HEK293 (cell line): ENCODE measurements around the gene PLEKHA6.
"Not testable (repeated sequence)": the region's sequence is repeated elsewhere in the genome, so short reads cannot be mapped to it uniquely, and the experiment has no call there.

Experiments
- CTCF ChIA-PET: fragments of 350-600 bp; formaldehyde crosslinking; extraction: SDS; loops from one replicate; lab custom pipeline; 2021; ENCODE audit warnings: antibody characterized with exemption; lab: Yijun Ruan, JAX
- POLR2A ChIA-PET: fragments of 300-600 bp; formaldehyde crosslinking; extraction: SDS; loops from one replicate; lab custom pipeline; 2020; ENCODE audit warnings: antibody characterized with exemption, inconsistent platforms; lab: Yijun Ruan, JAX
- H3K27ac ChIP-seq: fragments of 200-500 bp; sonication (Bioruptor generic); 2 replicates; pipeline ENCODE4 v1.5.1; 2014; ENCODE audit warnings: low read depth, low read length, control low read depth, inconsistent platforms; ENCODE audit errors: extremely low read depth
- H3K36me3 ChIP-seq, 2 experiments: fragments of 200-500 bp in 1 of 2; sonication (Bioruptor generic) in 1 of 2; 1 replicate in 1 of 2; 2 replicates in 1 of 2; pipeline ENCODE4 v1.5.1; 2014 to 2017; ENCODE audit warnings: inconsistent platforms in 2 of 2, low read length in 2 of 2; ENCODE audit not compliant: control insufficient read depth in 2 of 2, insufficient read depth in 1 of 2
- H3K4me1 ChIP-seq: fragments of 200-500 bp; sonication (Bioruptor generic); 2 replicates; pipeline ENCODE4 v1.5.1; 2014; ENCODE audit warnings: mild to moderate bottlenecking, low read length, inconsistent platforms; ENCODE audit not compliant: control insufficient read depth, insufficient read depth
- H3K4me3 ChIP-seq: 2 replicates; pipeline ENCODE4 v1.5.1; 2011; ENCODE audit warnings: low read depth, mild to moderate bottlenecking, control low read depth, low read length, moderate library complexity
- H3K9me3 ChIP-seq: fragments of 200-500 bp; sonication (Bioruptor generic); 2 replicates; pipeline ENCODE4 v1.5.1; 2014; ENCODE audit warnings: low read depth, low read length, inconsistent platforms; ENCODE audit not compliant: control insufficient read depth, insufficient read depth
- YY2 ChIP-seq: fragments of 450-650 bp; formaldehyde crosslinking; IDR thresholded peaks from 2 replicates; pipeline ENCODE4 v1.5.1; 2016; ENCODE audit warnings: missing biosample characterization, missing genetic modification characterization
- ZFHX2 ChIP-seq: fragments of 450-650 bp; formaldehyde crosslinking; conservative IDR thresholded peaks from 2 replicates; pipeline ENCODE4 v1.5.1; 2016; ENCODE audit warnings: missing biosample characterization, missing genetic modification characterization
- ZNF146 ChIP-seq: fragments of 450-650 bp; formaldehyde crosslinking; IDR thresholded peaks from 2 replicates; pipeline ENCODE4 v1.5.1; 2016; ENCODE audit warnings: missing biosample characterization, missing genetic modification characterization
- ZNF157 ChIP-seq: fragments of 450-650 bp; formaldehyde crosslinking; IDR thresholded peaks from 2 replicates; pipeline ENCODE4 v1.5.1; 2016; ENCODE audit warnings: missing biosample characterization, missing genetic modification characterization
- ZNF2 ChIP-seq: fragments of 450-650 bp; formaldehyde crosslinking; IDR thresholded peaks from 2 replicates; pipeline ENCODE4 v1.5.1; 2016; ENCODE audit warnings: missing biosample characterization, missing genetic modification characterization
- ZNF292 ChIP-seq: fragments of 450-650 bp; formaldehyde crosslinking; IDR thresholded peaks from 2 replicates; pipeline ENCODE4 v1.5.1; 2016; ENCODE audit warnings: low read depth, missing biosample characterization, missing genetic modification characterization, borderline replicate concordance
- ZNF433 ChIP-seq: fragments of 450-650 bp; formaldehyde crosslinking; IDR thresholded peaks from 2 replicates; pipeline ENCODE4 v1.5.1; 2016; ENCODE audit warnings: missing biosample characterization, missing genetic modification characterization, low read depth
- ZNF571 ChIP-seq: fragments of 450-650 bp; formaldehyde crosslinking; IDR thresholded peaks from 2 replicates; pipeline ENCODE4 v1.5.0; 2017; ENCODE audit warnings: missing biosample characterization, missing genetic modification characterization
- ZNF664 ChIP-seq: fragments of 450-650 bp; formaldehyde crosslinking; IDR thresholded peaks from 2 replicates; pipeline ENCODE4 v1.5.1; 2016; ENCODE audit warnings: missing biosample characterization, missing genetic modification characterization
- ZNF768 ChIP-seq: fragments of 450-650 bp; formaldehyde crosslinking; IDR thresholded peaks from 2 replicates; pipeline ENCODE4 v1.5.1; 2018; ENCODE audit warnings: missing biosample characterization, mild to moderate bottlenecking, missing genetic modification characterization
- TF ChIP-seq, protein P1 (sequence below): fragments of 450-650 bp; formaldehyde crosslinking; optimal IDR thresholded peaks from 2 replicates; pipeline ENCODE3; 2016; ENCODE audit warnings: missing biosample characterization, mild to moderate bottlenecking, missing genetic modification characterization
- TF ChIP-seq, protein P2 (sequence below): fragments of 450-650 bp; formaldehyde crosslinking; IDR thresholded peaks from 2 replicates; pipeline ENCODE4 v1.5.1; 2016; ENCODE audit warnings: missing biosample characterization, missing genetic modification characterization
- TF ChIP-seq, protein P3 (sequence below): fragments of 450-650 bp; formaldehyde crosslinking; IDR thresholded peaks from 2 replicates; pipeline ENCODE4 v1.5.1; 2016; ENCODE audit warnings: missing biosample characterization, missing genetic modification characterization
- TF ChIP-seq, protein P4 (sequence below): fragments of 450-650 bp; formaldehyde crosslinking; IDR thresholded peaks from 2 replicates; pipeline ENCODE4; 2016; ENCODE audit warnings: missing biosample characterization, missing genetic modification characterization

The PLEKHA6 gene

DNA sequence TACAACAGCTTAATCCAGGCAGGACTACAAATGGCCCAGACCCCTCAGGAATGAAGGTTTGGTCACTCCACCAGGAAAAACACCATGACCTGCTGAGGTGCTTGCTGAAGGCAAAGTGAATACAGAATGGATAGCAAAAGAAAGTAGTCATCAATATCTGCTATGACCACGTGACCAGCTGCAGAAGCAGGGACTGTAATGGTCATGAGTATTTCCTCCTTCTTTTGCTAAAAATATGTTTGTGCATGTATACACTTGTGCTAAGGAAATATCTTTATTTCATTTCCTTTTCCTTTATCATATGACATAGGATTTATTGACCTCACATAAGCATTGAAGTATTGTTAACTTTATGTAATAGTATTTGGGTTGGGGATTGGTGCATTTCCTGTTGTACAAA lies 119.5 kb downstream of the PLEKHA6 start:
- no peaks in the 10 kb centered on the region for H3K9me3 ChIP-seq
- CTCF ChIA-PET, result interaction anchor here (0.6 to 1.1 kb wide), 3 partner anchors 18 to 1129 kb away, joined by 3 read pairs; no protein-coding TSS in a partner anchor
- no peak for TF ChIP-seq ZNF571 (tag by site-specific recombination)
- TF ChIP-seq ZFHX2 (tag by site-specific recombination), result no peak
- no peak for TF ChIP-seq ZNF2 (tag by site-specific recombination)
- TF ChIP-seq YY2 (tag by site-specific recombination), result no peak
- TF ChIP-seq, protein P1, sequence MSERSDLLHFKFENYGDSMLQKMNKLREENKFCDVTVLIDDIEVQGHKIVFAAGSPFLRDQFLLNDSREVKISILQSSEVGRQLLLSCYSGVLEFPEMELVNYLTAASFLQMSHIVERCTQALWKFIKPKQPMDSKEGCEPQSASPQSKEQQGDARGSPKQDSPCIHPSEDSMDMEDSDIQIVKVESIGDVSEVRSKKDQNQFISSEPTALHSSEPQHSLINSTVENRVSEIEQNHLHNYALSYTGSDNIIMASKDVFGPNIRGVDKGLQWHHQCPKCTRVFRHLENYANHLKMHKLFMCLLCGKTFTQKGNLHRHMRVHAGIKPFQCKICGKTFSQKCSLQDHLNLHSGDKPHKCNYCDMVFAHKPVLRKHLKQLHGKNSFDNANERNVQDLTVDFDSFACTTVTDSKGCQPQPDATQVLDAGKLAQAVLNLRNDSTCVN (tag by site-specific recombination), result no peak
- TF ChIP-seq, all 188 proteins: peak for 0
- H3K4me1 ChIP-seq, result no peaks in the 10 kb centered on the region
- H3K27ac ChIP-seq, result no peak overlapping the region
- no peak overlapping the region for H3K4me3 ChIP-seq
- POLR2A ChIA-PET, result no interaction called here
- no peaks in the 10 kb centered on the region for H3K36me3 ChIP-seq

DNA sequence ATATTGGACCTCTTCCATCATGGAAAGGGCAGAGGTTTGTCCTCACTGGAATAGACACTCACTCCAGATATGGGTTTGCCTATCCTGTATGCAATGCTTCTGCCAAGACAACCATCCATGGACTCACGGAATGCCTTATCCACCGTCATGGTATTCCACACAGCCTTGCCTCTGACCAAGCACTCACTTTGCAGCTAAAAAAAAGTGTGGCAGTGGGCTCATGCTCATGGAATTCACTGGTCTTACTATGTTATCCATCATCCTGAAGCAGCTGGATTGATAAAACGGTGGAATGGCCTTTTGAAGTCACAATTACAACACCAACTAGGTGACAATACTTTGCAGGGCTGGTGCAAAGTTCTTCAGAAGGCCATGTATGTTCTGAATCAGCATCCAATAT lies 120.3 kb downstream of the PLEKHA6 start:
- CTCF ChIA-PET, H3K36me3 ChIP-seq, H3K4me1 ChIP-seq, POLR2A ChIA-PET, H3K4me3 ChIP-seq, H3K27ac ChIP-seq, H3K9me3 ChIP-seq: not testable (repeated sequence)

DNA sequence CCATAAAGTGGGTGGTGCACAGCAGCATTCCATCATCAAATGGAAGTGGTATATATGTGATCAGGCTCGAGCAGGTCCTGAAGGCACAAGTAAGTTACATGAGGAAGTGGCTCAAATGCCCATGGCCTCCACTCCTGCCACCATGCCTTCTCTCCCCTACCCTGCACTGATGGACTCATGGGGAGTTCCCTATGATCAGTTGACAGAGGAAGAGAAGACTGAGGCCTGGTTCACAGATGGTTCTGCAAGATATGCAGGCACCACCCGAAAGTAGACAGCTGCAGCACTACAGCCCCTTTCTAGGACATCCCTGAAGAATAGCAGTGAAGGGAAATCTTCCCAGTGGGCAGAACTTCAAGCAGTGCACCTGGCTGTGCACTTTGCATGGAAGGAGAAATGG lies 121.2 kb downstream of the PLEKHA6 start:
- H3K4me3 ChIP-seq, POLR2A ChIA-PET, CTCF ChIA-PET: not testable (repeated sequence)

DNA sequence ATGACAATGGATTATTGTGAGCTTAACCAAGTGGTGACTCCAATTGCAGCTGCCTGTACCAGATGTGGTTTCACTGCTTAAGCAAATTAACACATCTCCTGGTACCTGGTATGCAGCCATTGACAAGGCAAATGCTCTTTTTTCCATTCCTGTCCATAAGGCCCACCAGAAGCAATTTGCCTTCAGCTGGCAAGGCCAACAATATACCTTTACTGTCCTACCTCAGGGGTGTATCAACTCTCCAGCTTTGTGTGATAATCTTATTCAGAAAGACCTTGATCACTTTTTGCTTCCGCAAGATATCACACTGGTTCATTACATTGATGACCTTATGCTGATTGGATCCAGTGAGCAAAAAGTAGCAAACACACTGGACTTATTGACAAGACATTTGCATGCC lies 122.2 kb downstream of the PLEKHA6 start:
- H3K27ac ChIP-seq, H3K36me3 ChIP-seq, H3K4me3 ChIP-seq, H3K9me3 ChIP-seq, POLR2A ChIA-PET, H3K4me1 ChIP-seq: not testable (repeated sequence)
- peak; percentile 91 for TF ChIP-seq ZNF157 (tag by site-specific recombination)
- CTCF ChIA-PET, result interaction anchor here (1.7 kb wide), 1 partner anchor 30 kb away, joined by 6 read pairs; no protein-coding TSS in a partner anchor

More for the DNA sequence above, 121.2 kb downstream of the PLEKHA6 start:
- not testable (repeated sequence) for H3K36me3 ChIP-seq, H3K27ac ChIP-seq, H3K9me3 ChIP-seq, H3K4me1 ChIP-seq

DNA sequence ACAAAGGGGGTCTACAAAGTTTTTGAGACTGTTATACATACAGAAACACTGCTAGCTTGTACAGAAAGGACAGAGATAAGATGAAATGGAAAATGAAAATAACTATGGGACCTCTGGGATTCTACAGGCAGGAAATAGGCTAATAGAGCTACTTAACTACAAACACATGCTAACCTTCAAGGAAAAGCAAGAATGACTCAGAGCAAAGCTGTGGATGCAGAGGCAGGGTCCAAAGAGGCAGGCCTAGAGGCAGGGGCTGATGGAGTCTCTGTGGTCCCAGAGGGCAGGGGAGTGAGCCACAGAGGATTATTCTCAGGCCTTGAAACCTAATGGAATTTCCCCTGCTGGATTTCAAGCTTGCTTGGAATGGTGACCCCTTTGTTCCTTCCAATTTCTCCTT lies 127.2 kb downstream of the PLEKHA6 start:
- no peak overlapping the region for H3K27ac ChIP-seq
- POLR2A ChIA-PET, result no interaction called here
- no peaks in the 10 kb centered on the region for H3K4me1 ChIP-seq
- no peak overlapping the region for H3K4me3 ChIP-seq
- no peaks in the 10 kb centered on the region for H3K9me3 ChIP-seq
- CTCF ChIA-PET, result interaction anchor here (0.7 to 4.1 kb wide), 4 partner anchors 19 to 72 kb away, joined by 3 to 19 read pairs (median 4); partner anchors contain the start of gene GOLT1A
- peaks cover 0 to 6% of the 10 kb centered on the region in 2 experiments; a peak in 2 of 3 replicates for H3K36me3 ChIP-seq
- TF ChIP-seq ZNF664 (tag by site-specific recombination), result no peak
- TF ChIP-seq, protein P2, sequence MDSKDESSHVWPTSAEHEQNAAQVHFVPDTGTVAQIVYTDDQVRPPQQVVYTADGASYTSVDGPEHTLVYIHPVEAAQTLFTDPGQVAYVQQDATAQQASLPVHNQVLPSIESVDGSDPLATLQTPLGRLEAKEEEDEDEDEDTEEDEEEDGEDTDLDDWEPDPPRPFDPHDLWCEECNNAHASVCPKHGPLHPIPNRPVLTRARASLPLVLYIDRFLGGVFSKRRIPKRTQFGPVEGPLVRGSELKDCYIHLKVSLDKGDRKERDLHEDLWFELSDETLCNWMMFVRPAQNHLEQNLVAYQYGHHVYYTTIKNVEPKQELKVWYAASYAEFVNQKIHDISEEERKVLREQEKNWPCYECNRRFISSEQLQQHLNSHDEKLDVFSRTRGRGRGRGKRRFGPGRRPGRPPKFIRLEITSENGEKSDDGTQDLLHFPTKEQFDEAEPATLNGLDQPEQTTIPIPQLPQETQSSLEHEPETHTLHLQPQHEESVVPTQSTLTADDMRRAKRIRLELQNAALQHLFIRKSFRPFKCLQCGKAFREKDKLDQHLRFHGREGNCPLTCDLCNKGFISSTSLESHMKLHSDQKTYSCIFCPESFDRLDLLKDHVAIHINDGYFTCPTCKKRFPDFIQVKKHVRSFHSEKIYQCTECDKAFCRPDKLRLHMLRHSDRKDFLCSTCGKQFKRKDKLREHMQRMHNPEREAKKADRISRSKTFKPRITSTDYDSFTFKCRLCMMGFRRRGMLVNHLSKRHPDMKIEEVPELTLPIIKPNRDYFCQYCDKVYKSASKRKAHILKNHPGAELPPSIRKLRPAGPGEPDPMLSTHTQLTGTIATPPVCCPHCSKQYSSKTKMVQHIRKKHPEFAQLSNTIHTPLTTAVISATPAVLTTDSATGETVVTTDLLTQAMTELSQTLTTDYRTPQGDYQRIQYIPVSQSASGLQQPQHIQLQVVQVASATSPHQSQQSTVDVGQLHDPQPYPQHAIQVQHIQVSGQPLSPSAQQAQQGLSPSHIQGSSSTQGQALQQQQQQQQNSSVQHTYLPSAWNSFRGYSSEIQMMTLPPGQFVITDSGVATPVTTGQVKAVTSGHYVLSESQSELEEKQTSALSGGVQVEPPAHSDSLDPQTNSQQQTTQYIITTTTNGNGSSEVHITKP (tag by site-specific recombination), result no peak
- no peak for TF ChIP-seq ZNF768 (tag by site-specific recombination)
- TF ChIP-seq ZNF292 (tag by site-specific recombination), result no peak
- TF ChIP-seq, protein P3, sequence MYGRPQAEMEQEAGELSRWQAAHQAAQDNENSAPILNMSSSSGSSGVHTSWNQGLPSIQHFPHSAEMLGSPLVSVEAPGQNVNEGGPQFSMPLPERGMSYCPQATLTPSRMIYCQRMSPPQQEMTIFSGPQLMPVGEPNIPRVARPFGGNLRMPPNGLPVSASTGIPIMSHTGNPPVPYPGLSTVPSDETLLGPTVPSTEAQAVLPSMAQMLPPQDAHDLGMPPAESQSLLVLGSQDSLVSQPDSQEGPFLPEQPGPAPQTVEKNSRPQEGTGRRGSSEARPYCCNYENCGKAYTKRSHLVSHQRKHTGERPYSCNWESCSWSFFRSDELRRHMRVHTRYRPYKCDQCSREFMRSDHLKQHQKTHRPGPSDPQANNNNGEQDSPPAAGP (tag by site-specific recombination), result no peak
- no peak for TF ChIP-seq ZNF433 (tag by site-specific recombination)
- TF ChIP-seq, protein P4, sequence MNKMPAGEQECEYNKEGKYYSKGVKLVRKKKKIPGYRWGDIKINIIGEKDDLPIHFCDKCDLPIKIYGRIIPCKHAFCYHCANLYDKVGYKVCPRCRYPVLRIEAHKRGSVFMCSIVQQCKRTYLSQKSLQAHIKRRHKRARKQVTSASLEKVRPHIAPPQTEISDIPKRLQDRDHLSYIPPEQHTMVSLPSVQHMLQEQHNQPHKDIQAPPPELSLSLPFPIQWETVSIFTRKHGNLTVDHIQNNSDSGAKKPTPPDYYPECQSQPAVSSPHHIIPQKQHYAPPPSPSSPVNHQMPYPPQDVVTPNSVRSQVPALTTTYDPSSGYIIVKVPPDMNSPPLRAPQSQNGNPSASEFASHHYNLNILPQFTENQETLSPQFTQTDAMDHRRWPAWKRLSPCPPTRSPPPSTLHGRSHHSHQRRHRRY (tag by site-specific recombination), result no peak
- TF ChIP-seq ZNF146 (tag by site-specific recombination), result no peak
